HL-60 (cell line): ENCODE results near the gene CBLL1.

Experiments
- GABPA ChIP-seq: IDR thresholded peaks from 2 replicates; pipeline ENCODE4 v1.6.1; 2012; ENCODE audit warnings: low read depth
- POLR2AphosphoS5 ChIP-seq: IDR thresholded peaks from 2 replicates; pipeline ENCODE4 v1.6.1; 2012; ENCODE audit warnings: low read depth
- TF ChIP-seq, protein P1 (sequence below): IDR thresholded peaks from one replicate; pipeline ENCODE4 v1.5.1; 2011; ENCODE audit warnings: low read length, control low read depth, inconsistent platforms; ENCODE audit not compliant: insufficient read depth
- TF ChIP-seq, protein P2 (sequence below): IDR thresholded peaks from 2 replicates; pipeline ENCODE4 v1.6.1; 2012; ENCODE audit warnings: low read depth; ENCODE audit not compliant: insufficient replicate concordance

DNA sequence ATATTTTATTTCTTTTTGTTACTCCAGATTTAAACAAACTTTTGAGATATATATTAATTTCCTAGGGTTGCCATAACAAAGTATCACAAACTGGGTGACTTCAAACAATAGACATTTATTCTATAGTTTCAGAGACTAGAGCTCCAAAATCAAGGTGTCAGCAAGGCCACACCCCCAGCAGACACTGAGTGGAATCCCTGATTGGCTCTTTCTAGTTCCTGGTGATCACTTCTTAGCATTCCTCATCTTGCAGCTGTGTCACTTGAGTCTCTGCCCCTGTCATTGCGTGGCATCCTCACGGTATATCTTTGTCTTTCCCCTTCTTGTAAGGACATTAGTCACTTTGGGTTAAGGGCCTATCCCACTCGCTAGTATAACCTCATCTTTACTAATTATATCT is 66.7 kb downstream of the CBLL1 start:
- TF ChIP-seq, protein P1, sequence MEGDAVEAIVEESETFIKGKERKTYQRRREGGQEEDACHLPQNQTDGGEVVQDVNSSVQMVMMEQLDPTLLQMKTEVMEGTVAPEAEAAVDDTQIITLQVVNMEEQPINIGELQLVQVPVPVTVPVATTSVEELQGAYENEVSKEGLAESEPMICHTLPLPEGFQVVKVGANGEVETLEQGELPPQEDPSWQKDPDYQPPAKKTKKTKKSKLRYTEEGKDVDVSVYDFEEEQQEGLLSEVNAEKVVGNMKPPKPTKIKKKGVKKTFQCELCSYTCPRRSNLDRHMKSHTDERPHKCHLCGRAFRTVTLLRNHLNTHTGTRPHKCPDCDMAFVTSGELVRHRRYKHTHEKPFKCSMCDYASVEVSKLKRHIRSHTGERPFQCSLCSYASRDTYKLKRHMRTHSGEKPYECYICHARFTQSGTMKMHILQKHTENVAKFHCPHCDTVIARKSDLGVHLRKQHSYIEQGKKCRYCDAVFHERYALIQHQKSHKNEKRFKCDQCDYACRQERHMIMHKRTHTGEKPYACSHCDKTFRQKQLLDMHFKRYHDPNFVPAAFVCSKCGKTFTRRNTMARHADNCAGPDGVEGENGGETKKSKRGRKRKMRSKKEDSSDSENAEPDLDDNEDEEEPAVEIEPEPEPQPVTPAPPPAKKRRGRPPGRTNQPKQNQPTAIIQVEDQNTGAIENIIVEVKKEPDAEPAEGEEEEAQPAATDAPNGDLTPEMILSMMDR, result no peak
- TF ChIP-seq POLR2AphosphoS5 (no peak), GABPA (no peak)
- TF ChIP-seq, protein P2, sequence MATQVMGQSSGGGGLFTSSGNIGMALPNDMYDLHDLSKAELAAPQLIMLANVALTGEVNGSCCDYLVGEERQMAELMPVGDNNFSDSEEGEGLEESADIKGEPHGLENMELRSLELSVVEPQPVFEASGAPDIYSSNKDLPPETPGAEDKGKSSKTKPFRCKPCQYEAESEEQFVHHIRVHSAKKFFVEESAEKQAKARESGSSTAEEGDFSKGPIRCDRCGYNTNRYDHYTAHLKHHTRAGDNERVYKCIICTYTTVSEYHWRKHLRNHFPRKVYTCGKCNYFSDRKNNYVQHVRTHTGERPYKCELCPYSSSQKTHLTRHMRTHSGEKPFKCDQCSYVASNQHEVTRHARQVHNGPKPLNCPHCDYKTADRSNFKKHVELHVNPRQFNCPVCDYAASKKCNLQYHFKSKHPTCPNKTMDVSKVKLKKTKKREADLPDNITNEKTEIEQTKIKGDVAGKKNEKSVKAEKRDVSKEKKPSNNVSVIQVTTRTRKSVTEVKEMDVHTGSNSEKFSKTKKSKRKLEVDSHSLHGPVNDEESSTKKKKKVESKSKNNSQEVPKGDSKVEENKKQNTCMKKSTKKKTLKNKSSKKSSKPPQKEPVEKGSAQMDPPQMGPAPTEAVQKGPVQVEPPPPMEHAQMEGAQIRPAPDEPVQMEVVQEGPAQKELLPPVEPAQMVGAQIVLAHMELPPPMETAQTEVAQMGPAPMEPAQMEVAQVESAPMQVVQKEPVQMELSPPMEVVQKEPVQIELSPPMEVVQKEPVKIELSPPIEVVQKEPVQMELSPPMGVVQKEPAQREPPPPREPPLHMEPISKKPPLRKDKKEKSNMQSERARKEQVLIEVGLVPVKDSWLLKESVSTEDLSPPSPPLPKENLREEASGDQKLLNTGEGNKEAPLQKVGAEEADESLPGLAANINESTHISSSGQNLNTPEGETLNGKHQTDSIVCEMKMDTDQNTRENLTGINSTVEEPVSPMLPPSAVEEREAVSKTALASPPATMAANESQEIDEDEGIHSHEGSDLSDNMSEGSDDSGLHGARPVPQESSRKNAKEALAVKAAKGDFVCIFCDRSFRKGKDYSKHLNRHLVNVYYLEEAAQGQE, result no peak
